G401 (cell line): ENCODE results near the gene CGRRF1. TPM values are rescaled to one million over a fixed set of nuclear protein-coding genes. Genes with fewer than 3 reads are reported as not detected.

Experiments used
- DNase-seq: peaks from one replicate; pipeline ENCODE4 v3.0.0-alpha.2; 2015; ENCODE audit warnings: low spot score
- in situ Hi-C: cut with HindIII; loops from 2 replicates; pipeline ENCODE4 v1.10.0; 2016; ENCODE audit warnings: low sequenced_read_pairs, mixed read lengths
- total RNA-seq: library from RNA; depleted of rRNA; stranded (reverse); fragments of >200 nt; shearing (Covaris generic); gene quantifications from 2 replicates; pipeline ENCODE4 v1.2.3, GENCODE V29; 2014; rRNA removed

Gene CGRRF1
- total RNA-seq, 1 experiment from 2014 or later, result 14.7 TPM

DNA sequence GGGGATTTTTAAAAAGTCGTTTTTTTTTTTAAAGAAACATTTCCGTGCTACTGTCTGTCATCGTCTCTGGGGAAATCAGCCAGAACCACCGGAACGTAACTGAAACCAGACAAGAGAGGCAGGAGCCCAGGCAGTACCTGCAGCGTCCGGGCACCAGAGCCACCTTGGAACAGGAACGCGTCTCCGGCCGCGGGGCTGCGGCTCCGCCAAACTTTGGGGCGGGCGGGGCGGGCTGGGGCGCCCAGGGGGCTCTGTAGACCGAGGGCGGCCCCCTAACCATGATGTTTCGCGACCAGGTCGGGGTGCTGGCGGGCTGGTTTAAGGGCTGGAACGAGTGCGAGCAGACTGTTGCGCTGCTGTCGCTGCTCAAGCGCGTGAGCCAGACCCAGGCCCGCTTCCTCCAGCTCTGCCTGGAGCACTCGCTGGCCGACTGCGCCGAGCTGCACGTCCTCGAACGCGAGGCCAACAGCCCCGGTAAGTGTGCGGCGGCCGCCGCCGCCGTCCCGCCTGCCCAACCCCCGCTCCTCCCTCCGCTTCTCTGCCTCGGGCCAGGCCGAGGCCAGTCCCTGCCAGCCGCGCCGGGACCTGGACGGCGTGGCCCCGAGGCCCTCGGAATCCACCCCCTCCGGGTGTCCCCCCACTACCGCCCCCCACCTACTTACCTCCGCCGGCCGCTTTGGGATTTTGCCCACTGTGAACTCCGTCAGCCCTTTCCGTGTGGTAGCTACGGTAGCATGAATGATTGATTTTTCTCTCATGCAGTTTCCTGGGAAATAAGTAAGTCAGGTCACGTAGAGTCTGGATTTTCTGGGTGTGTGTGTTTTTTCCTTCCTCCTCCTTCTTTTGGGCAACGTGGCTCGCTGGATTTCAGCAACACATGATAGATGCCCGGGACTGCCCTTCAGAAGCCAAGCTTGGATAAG is 58.2 kb downstream of the CGRRF1 start:
- DNase-seq, result peak; percentile 57
- in situ Hi-C loops, result no loop called here

DNA sequence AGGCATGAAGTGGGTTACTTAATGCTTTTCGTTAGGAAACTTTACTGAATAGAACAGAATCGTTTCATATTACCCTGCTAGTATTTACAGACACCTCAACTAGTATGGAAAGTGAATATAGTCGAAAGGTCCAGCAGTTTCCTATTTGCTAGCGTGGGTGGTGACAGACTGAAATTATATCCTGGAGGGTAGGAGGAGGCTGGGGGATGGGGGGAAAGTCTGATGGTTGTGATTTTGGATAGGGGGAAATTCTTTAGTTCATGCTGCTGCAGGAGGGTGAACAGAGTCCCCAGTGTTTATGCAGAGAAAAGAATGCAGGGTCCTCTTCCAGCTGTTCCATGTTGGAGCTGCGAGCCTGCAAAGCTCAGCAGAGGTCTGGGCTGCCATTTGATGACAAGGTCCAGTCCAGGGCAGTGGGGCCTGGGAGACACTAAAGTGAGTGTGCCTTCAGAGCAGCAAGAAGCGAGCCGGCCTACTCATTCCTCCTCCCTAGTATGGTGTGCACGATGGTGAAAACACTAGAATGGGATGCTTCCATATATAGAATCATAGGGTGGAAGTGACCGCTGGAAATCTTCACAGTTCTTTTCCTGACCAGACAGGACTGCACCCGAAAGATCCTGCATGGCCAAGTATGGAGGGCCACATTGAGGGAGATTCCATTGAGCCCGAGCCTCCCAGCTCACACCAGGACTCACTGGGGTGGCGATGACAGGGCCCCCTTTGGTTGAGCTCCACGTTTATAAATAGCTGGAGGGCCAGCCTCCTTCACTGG is 59.3 kb downstream of the CGRRF1 start:
- in situ Hi-C loops, result no loop called here
- DNase-seq, result peak; percentile 43

DNA sequence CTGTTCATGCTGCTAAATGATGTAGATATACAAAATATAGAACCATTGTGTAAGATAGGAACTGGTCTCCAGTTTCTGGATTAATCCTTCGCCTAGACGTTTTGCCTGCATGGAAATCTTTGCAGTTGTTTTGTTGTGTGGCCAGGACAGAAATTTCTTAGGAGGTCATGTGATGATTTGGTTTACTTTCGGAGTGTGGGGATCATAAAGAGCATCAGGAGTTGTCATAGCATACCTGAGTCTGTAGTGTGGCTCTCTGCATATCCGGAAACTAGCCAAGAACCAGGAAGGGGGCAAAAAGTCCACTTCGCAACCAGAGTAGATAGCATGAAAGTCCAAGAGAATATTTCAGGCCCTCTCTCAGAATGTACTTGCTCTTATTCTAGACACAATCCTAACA is 60.3 kb downstream of the CGRRF1 start:
- in situ Hi-C loops, result no loop called here
- no peak for DNase-seq

DNA sequence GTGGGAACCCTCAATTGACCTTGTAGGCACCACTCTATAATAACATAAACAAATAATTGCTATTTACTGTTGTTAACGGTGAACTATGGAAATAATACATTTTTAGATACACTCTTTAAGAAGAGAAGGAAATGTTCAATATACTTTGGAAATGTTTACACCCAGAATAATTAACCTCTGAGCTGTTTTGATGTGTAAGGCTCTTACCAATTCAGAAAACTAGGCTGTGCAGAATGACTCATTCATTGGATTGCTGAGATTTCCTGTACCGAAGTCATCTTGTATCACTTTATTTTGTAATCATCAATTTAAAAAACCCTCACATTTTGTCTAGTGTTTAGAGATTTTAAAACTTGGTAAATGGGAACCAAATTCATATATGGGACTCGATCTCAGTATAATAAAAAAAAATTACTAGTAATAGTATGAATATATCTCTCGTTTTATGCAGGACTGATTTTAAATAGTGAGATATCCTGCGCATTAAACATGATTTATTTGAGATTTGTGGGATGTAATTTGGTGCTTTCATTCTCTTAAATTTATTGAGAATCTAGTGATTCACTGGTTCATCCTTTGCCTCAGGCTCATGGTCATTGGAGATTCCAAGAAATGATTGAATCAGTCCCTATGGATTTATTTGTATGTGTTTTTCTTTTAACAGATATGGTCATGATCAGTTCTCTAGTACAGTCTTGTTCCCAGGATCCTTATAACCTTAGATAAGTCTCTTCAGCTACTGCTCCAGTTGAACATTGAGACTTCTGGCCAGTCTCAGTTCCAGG is 61.1 kb downstream of the CGRRF1 start:
- DNase-seq, result no peak
- in situ Hi-C loops, result no loop called here

DNA sequence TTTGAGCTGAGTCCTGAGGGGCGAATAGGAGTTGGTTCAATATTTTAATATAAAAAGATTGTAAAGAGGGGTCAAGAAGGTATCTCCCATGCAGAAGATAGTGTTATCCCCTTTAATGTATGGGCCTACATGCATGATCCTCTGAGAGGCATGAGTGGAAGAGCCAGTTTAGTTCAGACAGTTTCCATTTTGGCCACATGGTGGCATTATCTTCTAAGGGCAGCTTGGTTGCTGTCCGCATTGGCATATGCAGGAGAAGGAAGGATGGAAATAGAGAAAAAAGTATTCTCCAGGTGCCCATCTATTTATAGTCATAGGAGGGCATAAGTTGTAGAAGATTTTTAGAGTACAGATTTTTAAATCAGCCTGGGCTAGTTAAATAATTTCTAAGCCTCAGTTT is 62.6 kb downstream of the CGRRF1 start:
- peak; percentile 33 for DNase-seq
- in situ Hi-C loops, result no loop called here

DNA sequence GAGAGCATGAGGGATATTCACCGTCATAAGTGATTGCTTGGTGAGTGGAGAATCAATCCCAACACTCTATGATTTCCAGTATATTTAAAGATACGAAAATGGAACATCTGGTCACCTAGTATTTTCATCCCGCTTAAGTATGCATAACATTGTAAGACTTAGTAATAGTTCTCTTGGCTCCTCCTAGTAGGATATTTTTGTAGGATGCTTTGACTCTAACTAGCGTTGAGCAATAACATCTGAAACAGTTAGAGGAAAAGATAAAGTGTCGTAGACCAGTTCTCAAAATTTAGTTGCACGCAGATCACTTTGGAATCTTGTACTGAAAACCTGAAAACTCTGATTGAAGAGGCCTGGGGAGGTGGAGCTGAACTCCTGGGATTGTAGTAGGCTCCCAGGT is 64.8 kb downstream of the CGRRF1 start:
- DNase-seq, result no peak
- in situ Hi-C loops, result no loop called here

DNA sequence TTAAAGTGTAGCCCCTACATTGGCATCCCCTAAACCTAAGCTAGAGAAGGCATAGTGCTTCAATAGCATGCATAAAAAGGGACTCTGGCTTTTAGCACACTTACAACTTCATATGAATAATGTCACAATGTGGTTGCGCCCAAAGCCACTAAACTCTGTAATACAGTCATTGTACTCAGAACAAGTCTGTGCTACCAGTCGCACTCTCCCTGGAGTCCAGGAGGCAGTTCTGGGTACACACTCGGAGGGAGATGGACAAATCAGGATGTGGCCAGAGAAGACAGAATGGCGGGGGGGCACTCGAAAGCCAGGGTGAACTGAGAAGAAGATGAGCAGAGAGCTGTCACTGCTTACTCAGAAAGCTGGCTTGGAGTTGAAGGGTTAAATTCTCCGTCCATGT is 67.8 kb downstream of the CGRRF1 start:
- DNase-seq, result no peak
- in situ Hi-C loops, result no loop called here

DNA sequence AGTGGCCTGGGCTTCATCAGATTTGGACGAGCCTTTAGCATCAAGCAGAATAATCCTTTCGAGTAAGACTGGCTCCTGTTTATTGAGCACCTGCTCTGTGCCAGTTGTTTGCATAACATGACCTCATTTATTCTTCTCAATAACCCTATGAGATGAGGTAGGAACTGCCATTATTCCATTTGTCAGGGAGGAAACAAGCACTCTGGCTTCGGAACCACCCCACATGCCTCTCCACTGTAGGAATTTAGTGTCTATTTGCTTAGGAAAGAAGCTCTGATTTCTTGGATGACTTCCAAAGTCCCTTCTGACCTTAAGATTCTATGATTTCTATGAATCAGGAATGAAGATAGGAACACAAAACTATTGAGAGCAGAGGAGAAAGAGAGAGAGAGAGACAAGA is 68.3 kb downstream of the CGRRF1 start:
- DNase-seq, result no peak
- in situ Hi-C loops, result no loop called here

DNA sequence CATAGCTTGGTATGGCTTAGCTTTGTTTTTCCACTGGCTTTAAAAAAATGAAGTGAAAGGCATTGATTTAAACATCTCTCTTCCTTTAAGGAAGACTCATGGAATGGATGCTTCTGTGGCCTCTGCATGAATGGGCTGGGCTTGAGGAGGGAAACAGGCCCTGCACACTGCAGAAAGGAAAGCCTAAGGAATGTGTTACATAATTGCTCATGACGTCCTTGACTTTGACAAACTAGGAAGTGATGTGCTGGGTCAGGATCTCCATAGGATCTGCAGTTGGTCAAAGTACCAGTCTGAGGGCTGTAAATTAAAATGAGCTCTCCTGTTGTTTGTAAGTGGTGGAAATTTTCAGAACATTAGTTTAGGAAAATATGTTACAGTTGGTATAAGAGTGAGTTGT is 69.9 kb downstream of the CGRRF1 start:
- DNase-seq, result no peak

DNA sequence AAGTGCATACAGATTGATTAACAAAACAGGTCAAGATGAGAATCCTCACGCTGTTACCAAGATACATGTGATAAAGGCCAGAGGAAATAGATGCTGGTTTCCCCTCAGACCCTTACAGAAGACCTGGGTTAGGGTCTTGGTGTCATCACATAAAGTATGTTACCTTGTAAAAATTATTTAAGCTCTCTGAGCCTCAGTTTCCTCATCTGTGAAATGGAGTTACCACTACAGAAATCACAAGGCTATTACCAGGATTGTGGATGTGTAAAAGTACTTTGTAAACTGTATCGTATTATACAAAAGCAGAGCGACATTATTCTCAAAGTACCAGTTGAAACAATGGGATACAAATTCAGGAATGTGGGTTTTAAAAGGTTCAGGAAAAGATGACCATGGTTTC is 71.2 kb downstream of the CGRRF1 start:
- in situ Hi-C loops, result no loop called here
- DNase-seq, result no peak

More for the DNA sequence above, 69.9 kb downstream of the CGRRF1 start:
- in situ Hi-C loops, result no loop called here

DNA sequence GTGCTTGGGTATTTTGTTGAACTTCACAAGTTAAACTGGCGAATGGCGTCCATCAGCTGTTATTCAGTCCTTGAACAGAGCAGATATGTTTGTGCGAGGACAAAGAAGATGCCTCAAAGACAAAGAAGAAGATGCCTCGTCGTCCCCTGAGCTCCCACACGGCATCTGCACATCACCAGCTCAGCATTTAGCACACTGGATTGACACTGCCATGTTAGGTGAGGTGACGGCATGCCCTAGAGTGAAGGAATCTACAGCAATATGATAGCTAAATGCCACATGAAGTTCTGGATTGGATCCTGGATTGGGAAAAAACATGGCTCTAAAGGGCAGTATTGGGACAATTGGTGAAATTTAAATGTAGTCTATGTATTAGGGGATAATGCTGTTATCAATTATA is 72.6 kb downstream of the CGRRF1 start:
- no peak for DNase-seq
- in situ Hi-C loops, result no loop called here

DNA sequence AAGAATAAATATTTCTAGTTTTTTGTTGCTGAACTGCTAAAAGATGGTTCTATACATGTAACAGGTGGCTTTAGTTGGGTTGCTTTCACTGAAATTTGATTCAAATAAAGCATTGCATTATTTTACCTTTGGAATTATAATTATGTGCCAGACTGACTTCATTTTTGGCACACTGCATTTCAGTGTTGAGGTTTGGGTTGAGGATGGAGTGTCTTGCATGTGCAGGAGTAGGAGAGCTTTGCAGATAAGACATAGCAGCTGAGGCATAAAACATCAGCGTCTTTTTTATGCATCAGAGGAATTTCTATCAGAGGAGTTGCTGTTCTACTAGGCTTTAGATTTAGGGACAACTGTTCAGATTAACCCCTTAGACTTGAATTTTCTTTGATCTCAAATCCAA is 74.4 kb downstream of the CGRRF1 start:
- DNase-seq, result no peak
- in situ Hi-C loops, result no loop called here

DNA sequence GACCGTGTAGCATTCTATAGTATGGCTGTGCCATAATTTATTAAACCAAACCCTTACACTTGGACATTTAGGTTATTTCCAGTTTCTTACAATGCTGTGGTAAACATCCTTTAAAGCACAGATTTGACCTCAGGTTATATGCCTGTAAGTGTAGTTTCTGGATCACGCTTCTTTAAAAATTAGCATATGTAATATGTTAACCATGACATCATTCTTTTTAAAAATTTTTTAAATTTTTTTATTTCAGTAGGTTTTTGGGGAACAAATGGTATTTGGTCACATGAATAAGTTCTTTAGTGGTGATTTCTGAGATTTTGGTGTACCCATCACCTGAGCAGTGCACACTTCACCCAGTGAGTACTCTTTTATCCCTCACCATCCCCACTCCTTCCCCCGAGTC is 75.5 kb downstream of the CGRRF1 start:
- in situ Hi-C loops, result no loop called here
- DNase-seq, result no peak

Other genes with a start within 250 kb of the CGRRF1 start
- 110 and 135 TPM in 2 replicates for gene CDKN3, start 112.9 kb upstream of the CGRRF1 start, total RNA-seq
- 257 and 284 TPM in 2 replicates for gene CNIH1, start 68.5 kb upstream of the CGRRF1 start, total RNA-seq
- 94.1 and 134 TPM in 2 replicates for gene GMFB, start 20.9 kb upstream of the CGRRF1 start, total RNA-seq
- 6.6 and 17.0 TPM in 2 replicates for gene SAMD4A, start 57.2 kb downstream of the CGRRF1 start, total RNA-seq